A673 (cell line): Measurements from ENCODE around the gene SLC11A1. TPM values are rescaled to one million over a fixed set of nuclear protein-coding genes. Genes with fewer than 3 reads are reported as not detected.

Experiments
- BruUV-seq: library from RNA; stranded (reverse); fragments of 400-500 nt; replicated peaks from 2 replicates; lab custom pipeline; 2021; lab: Mats Ljungman, UMichigan
- CTCF ChIA-PET: fragments of 300-600 bp; sonication (Branson Sonifier 250); formaldehyde crosslinking; loops from one replicate; lab custom pipeline; 2022; ENCODE audit warnings: antibody characterized with exemption; lab: Charles Lee
- POLR2A ChIA-PET: fragments of 300-600 bp; sonication (Branson Sonifier 250); formaldehyde crosslinking; loops from one replicate; lab custom pipeline; 2022; ENCODE audit warnings: antibody characterized with exemption; ENCODE audit not compliant: low non-redundant PET; lab: Charles Lee
- DNase-seq: peaks from one replicate; pipeline ENCODE4 v3.0.0-alpha.2; 2015; ENCODE audit warnings: low spot score
- H3K27ac ChIP-seq: fragments of 200-600 bp; sonication (generic); 2 replicates; pipeline ENCODE4 v1.5.1; 2016; ENCODE audit warnings: mixed run types, low read depth, mild to moderate bottlenecking, mixed read lengths, antibody characterized with exemption, low read length; ENCODE audit not compliant: poor library complexity, severe bottlenecking
- H3K27me3 ChIP-seq: fragments of 200-600 bp; sonication (generic); replicated peaks from 2 replicates; pipeline ENCODE4 v1.6.1; 2017; ENCODE audit warnings: mixed run types, low read depth, mild to moderate bottlenecking, mixed read lengths, antibody characterized with exemption, low read length; ENCODE audit not compliant: insufficient read depth, poor library complexity
- H3K36me3 ChIP-seq: fragments of 200-600 bp; sonication (generic); 2 replicates; pipeline ENCODE4 v1.6.1; 2016; ENCODE audit warnings: mixed run types, mild to moderate bottlenecking, mixed read lengths, antibody characterized with exemption, low read length; ENCODE audit not compliant: insufficient read depth, poor library complexity, severe bottlenecking
- H3K4me1 ChIP-seq: fragments of 200-600 bp; sonication (generic); 2 replicates; pipeline ENCODE4 v1.6.1; 2017; ENCODE audit warnings: mixed run types, mild to moderate bottlenecking, mixed read lengths, antibody characterized with exemption, low read length; ENCODE audit not compliant: insufficient read depth, poor library complexity, severe bottlenecking
- H3K4me3 ChIP-seq: fragments of 200-600 bp; sonication (generic); 2 replicates; pipeline ENCODE4 v1.5.1; 2016; ENCODE audit warnings: low read depth, mixed run types, mild to moderate bottlenecking, mixed read lengths, low read length; ENCODE audit not compliant: poor library complexity, severe bottlenecking
- H3K9me3 ChIP-seq: fragments of 200-600 bp; sonication (generic); 2 replicates; pipeline ENCODE4 v1.6.1; 2016; ENCODE audit warnings: mixed run types, low read depth, mild to moderate bottlenecking, mixed read lengths, antibody characterized with exemption, low read length; ENCODE audit not compliant: poor library complexity, severe bottlenecking
- CTCF ChIP-seq: fragments of 300-800, 200-600 bp; sonication (generic); conservative IDR thresholded peaks from 2 replicates; pipeline ENCODE4 v1.5.1; 2017; ENCODE audit warnings: low read depth, mild to moderate bottlenecking, antibody characterized with exemption, low read length, moderate library complexity, mixed read lengths
- EZH2 ChIP-seq: fragments of 200-600 bp; sonication (generic); IDR thresholded peaks from 2 replicates; pipeline ENCODE4 v1.6.1; 2017; ENCODE audit warnings: borderline replicate concordance, low read depth, mild to moderate bottlenecking, mixed read lengths, antibody characterized with exemption, low read length; ENCODE audit not compliant: poor library complexity, severe bottlenecking
- intact Hi-C: fragments of 100-400 bp; cut with micrococcal nuclease; formaldehyde crosslinking; loops from one replicate; pipeline ENCODE4 v1.10.0; 2022; ENCODE audit not compliant: unreplicated experiment
- total RNA-seq: library from RNA; stranded (reverse); gene quantifications from 2 replicates; pipeline ENCODE4 v1.2.3, GENCODE V29; 2021

Gene SLC11A1
- total RNA-seq, 1 experiment from 2014 or later: 0.09 TPM

GRCh38 chr2:218370410-218371063, 11.5 kb upstream of the SLC11A1 start:
- Histone ChIP-seq H3K36me3 (no peaks in the 10 kb centered on the region), H3K27ac (no peak overlapping the region), H3K4me3 (no peak overlapping the region), H3K9me3 (no peaks in the 10 kb centered on the region), H3K4me1 (no peaks in the 10 kb centered on the region), H3K27me3 (no peaks in the 10 kb centered on the region)
- no TSS peak for BruUV-seq
- no peak for TF ChIP-seq EZH2
- TF ChIP-seq CTCF: no peak
- DNase-seq: no peak
- CTCF ChIA-PET: no interaction called here
- intact Hi-C loops: no loop called here
- POLR2A ChIA-PET: no interaction called here

GRCh38 chr2:218371983-218372350, 10.1 kb upstream of the SLC11A1 start:
- CTCF ChIA-PET: no interaction called here
- no TSS peak for BruUV-seq
- TF ChIP-seq CTCF (no peak), EZH2 (no peak)

GRCh38 chr2:218374795-218375194, 7.3 kb upstream of the SLC11A1 start:
- H3K9me3 ChIP-seq: no peaks in the 10 kb centered on the region
- no peak overlapping the region for H3K4me3 ChIP-seq
- ChIA-PET POLR2A (no interaction called here), CTCF (no interaction called here)
- H3K36me3 ChIP-seq: no peaks in the 10 kb centered on the region
- no peaks in the 10 kb centered on the region for H3K27me3 ChIP-seq
- no peaks in the 10 kb centered on the region for H3K4me1 ChIP-seq
- TF ChIP-seq EZH2 (no peak), CTCF (no peak)
- no peak overlapping the region for H3K27ac ChIP-seq
- intact Hi-C loops: no loop called here
- no peak for DNase-seq
- no TSS peak for BruUV-seq

More at GRCh38 chr2:218371983-218372350, 10.1 kb upstream of the SLC11A1 start:
- no peak overlapping the region for H3K27ac ChIP-seq
- H3K36me3 ChIP-seq: no peaks in the 10 kb centered on the region
- no peaks in the 10 kb centered on the region for H3K27me3 ChIP-seq
- H3K9me3 ChIP-seq: no peaks in the 10 kb centered on the region
- H3K4me1 ChIP-seq: no peaks in the 10 kb centered on the region
- DNase-seq: no peak
- POLR2A ChIA-PET: no interaction called here
- H3K4me3 ChIP-seq: no peak overlapping the region
- intact Hi-C loops: no loop called here
